KOPT-K1 (cell line): ENCODE data around the gene EBF4.
"Not testable (repeated sequence)": the region's sequence is repeated elsewhere in the genome, so short reads cannot be mapped to it uniquely, and the experiment has no call there.

Source experiments
- H3K27ac ChIP-seq: fragments of 200-600 bp; sonication (generic); 2 replicates; pipeline ENCODE4 v1.5.1; 2016; ENCODE audit warnings: antibody characterized with exemption, mild to moderate bottlenecking, low read depth, low read length; ENCODE audit not compliant: poor library complexity, severe bottlenecking
- H3K36me3 ChIP-seq: fragments of 200-600 bp; sonication (generic); 2 replicates; pipeline ENCODE4 v1.5.1; 2017; ENCODE audit warnings: antibody characterized with exemption, mild to moderate bottlenecking, low read length, moderate library complexity; ENCODE audit not compliant: insufficient read depth
- H3K9me3 ChIP-seq: fragments of 200-600 bp; sonication (generic); 2 replicates; pipeline ENCODE4 v1.5.1; 2017; ENCODE audit warnings: antibody characterized with exemption, low read length, mild to moderate bottlenecking; ENCODE audit not compliant: insufficient read depth, poor library complexity, severe bottlenecking

EBF4 gene

DNA sequence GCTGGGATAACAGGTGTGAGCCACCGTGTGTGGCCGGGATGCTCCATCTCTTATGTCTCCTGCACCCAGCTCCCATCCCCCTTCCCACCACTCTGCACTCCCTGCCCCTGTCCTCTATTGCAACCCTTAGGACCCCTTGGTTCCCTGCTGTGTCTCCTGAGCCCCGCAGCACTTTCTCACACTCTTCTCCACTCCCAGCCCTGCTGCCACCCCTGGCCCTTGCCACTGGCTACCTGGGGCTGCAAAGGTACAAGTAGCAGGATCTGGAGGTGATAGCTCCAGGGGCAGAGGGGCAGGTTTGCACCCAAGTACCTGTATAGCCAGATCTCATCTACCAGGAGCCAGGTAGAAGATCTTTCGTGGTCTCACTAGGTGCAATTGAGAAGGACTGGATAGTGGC is 114.4 kb downstream of the EBF4 start:
- no peaks in the 10 kb centered on the region for H3K36me3 ChIP-seq

GRCh38 chr20:2807929-2808328 is 115.3 kb downstream of the EBF4 start:
- not testable (repeated sequence) for H3K36me3 ChIP-seq, H3K27ac ChIP-seq, H3K9me3 ChIP-seq

More for the DNA sequence above, 114.4 kb downstream of the EBF4 start:
- Histone ChIP-seq H3K9me3 (peaks cover 3% of the 10 kb centered on the region), H3K27ac (no peak overlapping the region)

DNA sequence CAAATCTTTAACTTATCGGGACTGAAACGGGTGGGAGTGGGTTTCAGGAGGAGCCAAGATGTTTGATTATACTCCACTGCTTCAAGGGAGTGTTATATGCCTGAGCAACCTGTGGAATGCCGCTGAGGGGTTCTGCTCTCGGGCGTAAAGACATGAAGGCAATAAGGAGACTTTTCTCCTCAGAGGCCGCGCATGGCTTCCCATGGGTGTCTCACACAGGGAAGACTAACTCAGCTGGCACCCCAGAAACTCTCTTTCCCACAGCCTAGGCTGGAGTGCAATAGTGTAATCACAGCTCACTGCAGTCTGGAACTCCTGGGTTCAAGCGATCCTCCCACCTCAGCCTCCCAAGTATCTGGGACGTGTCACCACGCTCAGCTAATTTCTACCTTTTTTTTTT is 117.1 kb downstream of the EBF4 start:
- no peaks in the 10 kb centered on the region for H3K36me3 ChIP-seq

More for the DNA sequence above, 117.1 kb downstream of the EBF4 start:
- peaks cover 10% of the 10 kb centered on the region for H3K9me3 ChIP-seq
- no peak overlapping the region for H3K27ac ChIP-seq
